NT2/D1 (cell line): ENCODE results near the gene CRTC1.

Experiments
- YY1 ChIP-seq: IDR thresholded peaks from 2 replicates; pipeline ENCODE4 v1.6.1; 2011; ENCODE audit not compliant: insufficient read length, insufficient read depth
- ZNF274 ChIP-seq: IDR thresholded peaks from 2 replicates; pipeline ENCODE4 v1.6.1; 2011; ENCODE audit warnings: mild to moderate bottlenecking, low read depth, low read length

- TF ChIP-seq YY1 (no peak), ZNF274 (no peak)
Observed at GRCh38 chr19:18669524-18669817, 14.0 kb upstream of the CRTC1 start.
